Dedifferentiated amniotic fluid mesenchymal stem cell (primary cell): Measurements from ENCODE around the gene GABARAPL2.

ENCODE experiments used
- DNase-seq: peaks from one replicate; pipeline ENCODE4 v3.0.0-alpha.2; 2016; ENCODE audit errors: extremely low spot score

The GABARAPL2 gene

GRCh38 chr16:75555213-75555706 lies 10.9 kb upstream of the GABARAPL2 start:
- DNase-seq = peak; percentile 88

DNA sequence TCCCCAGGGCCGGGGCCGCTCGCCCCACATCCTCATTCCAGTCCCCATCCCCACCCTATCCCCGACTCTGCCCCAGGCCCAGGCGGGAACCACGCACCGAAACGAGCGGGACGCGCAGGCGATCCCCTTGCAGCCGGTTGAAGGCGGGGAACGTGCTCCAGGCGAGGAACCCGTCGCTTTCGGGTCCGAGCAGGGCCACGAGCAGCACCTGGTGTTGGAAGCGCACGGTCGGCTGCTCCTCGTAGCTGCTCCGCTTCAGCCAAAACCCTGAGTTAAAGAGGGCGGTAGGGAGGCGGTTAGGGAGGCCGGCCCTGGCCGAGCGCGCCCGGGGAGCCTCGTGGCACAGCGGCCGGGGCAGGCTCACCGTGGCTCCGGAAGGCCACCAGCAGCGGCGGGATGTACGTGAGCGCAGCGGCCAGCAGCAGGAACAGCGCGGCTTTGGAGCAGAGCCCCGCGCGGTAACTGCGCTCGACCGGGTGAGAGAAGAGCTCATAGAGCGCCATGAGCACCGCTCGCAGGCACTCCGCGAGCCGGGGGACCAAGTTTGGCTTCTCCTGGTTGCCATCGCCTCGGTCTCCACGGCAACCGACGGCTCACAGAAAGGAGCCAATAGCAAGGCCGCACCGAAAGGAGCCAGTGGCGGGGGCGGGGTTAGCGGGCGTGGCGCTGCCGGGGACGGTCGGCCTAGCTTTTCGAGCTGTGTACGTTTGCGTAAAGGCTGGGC lies 10.3 kb upstream of the GABARAPL2 start, which contains the start of gene TMEM231:
TMEM231 (minus strand) TSS at position 546 of the 724 bp plus-strand sequence; CDS start at position 503, 43 bp downstream.
- peak; percentile 92 for DNase-seq

DNA sequence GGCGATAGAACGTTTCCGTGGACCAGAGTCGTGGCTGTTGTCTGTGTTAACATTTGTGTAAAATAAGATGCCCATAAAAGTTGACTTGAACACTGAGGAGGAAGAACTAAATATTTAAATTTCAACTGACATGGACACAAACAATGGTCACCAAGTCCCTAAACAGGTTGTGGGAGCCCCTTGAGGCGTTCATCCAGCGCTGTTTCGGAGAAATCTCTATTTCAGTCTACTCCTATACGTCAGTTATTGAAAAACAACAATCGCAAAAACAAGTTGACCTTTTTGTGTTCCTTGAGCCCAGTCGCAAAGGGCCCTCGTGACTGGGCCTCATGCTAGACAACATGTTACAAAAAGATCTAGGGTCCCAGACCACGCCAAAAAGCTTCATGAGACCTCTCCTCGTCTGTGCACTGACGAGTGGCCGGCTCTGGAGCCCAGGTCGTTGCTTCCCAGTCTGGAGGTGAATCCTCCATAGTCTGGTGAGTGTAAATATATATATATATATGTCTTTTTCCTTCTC lies 9.7 kb upstream of the GABARAPL2 start:
- DNase-seq = no peak

- no peak for DNase-seq
Measured at GRCh38 chr16:75558846-75559401, 7.3 kb upstream of the GABARAPL2 start.

DNA sequence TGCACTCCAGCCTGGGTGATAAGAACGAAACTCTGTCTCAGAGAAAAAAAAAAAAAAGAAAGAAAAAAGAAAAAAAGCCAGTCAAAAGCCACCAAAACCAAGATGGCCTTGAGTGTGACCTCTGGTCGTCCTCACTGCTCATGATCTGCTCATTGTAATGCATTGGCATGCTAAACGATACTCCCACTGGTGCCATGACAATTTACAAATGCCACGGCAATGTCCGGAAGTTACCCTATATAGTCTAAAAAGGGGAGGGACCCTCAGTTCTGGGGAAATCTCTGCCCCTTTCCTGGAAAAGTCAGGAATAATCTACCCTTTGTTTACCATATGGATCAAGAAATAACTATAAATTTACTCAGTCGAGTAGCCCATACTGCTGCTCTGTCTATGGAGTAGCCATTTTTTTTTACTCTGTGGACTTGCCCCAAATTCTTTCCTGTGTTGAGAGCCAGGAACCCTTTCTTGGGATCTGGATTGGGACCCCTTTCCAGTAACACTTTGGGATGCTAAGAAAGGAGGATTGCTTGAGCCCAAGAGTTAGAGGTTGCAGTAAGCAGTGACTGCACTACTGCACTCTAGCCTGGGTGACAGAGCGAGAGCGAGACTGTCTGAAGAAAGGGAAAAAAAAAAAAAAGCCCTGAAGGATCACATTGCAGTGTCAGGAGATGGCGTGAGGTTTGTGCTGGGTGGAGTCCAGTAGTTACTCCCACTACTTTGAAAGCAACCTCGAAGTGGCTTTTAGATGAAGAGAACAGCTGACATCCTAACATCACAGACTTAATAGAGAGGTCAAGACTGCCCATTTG lies 6.4 kb upstream of the GABARAPL2 start:
- DNase-seq = peak; percentile 79

GRCh38 chr16:75565640-75566039 lies 539 bp upstream of the GABARAPL2 start:
- DNase-seq = no peak

GRCh38 chr16:75566758-75567255 lies 628 bp downstream of the GABARAPL2 start:
- DNase-seq = no peak

DNA sequence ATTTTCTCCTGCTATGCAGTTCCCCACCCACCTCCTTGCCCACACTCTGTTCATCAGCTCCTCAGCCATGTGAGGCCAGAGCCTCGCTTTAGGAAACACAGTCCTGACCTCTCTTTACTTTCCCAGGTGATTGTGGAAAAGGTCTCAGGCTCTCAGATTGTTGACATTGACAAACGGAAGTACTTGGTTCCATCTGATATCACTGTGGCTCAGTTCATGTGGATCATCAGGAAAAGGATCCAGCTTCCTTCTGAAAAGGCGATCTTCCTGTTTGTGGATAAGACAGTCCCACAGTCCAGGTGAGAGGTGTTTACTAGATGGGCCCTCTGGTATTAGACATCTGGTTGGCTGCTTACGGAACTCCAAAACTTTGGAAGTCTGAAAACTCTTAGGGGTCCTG lies 1.7 kb downstream of the GABARAPL2 start:
- no peak for DNase-seq

- DNase-seq = no peak
Measured at GRCh38 chr16:75570396-75571065, 4.4 kb downstream of the GABARAPL2 start.

GRCh38 chr16:75572864-75573542 lies 6.8 kb downstream of the GABARAPL2 start:
- DNase-seq = no peak

- no peak for DNase-seq
Measured at GRCh38 chr16:75573955-75574354, 7.8 kb downstream of the GABARAPL2 start.

DNA sequence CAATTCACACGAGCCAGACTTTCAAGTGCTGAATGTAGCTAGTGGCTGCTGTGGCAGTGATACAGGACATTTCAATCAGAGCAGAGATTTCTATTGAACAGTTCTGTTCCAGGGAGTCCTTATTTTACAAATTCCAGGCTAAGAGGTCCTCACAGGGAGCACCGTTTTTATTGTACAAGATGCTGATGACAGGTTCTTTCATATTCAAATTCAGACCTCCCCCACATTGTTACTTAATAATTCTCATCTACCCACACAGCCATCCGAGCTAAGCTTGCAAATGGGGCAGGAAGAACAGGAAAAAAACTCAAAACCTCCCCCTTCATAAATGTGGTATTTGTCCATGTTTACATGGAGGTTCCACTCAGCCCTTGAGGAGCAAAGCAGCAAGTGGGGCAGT lies 9.8 kb downstream of the GABARAPL2 start:
- no peak for DNase-seq

- no peak for DNase-seq
Measured at GRCh38 chr16:75576384-75576811, 10.2 kb downstream of the GABARAPL2 start.

DNA sequence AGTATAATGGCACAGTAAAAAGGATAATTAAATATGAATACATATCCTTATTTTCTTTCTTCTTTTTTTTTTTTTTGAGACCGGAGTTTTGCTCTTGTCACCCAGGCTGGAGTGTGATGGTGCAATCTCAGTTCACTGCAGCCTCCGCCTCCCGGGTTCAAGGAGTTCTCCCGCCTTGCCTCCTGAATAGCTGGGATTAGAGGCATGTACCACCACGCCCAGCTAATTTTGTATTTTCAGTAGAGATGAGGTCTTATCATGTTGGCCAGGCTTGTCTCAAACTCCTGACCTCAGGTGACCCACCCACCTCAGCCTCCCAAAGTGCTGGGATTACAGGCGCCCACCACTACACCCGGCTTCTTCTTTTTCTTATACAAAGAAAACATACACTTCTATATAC lies 12.0 kb downstream of the GABARAPL2 start:
- no peak for DNase-seq

GRCh38 chr16:75578725-75579124 lies 12.5 kb downstream of the GABARAPL2 start:
- no peak for DNase-seq

DNA sequence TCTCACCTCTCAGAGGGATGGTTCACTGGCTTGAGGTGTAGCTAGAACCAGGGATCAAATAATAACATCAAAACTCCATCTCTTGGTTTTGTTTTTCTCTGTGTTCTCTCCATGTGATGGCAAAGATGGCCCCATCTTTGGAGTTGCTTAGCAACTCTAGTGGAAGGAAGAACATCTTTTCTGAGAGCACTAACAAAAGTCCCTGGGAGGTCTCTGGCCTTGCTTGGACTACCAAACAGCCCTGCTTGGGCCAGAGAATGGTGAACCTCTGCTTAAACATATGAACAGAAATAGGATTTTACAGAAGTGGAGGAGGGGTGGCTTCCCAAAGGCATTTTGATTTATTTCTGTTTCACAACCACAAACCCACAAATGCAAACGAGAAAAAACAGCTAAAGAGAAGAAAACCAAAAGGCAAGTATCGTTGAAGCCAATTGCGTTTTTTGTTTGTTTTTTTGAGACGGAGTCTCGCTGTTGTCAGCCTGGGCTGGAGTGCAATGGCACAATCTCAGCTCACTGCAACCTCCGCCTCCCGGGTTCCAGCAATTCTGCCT lies 13.2 kb downstream of the GABARAPL2 start:
- no peak for DNase-seq

GRCh38 chr16:75584108-75584507 lies 17.9 kb downstream of the GABARAPL2 start:
- no peak for DNase-seq

DNA sequence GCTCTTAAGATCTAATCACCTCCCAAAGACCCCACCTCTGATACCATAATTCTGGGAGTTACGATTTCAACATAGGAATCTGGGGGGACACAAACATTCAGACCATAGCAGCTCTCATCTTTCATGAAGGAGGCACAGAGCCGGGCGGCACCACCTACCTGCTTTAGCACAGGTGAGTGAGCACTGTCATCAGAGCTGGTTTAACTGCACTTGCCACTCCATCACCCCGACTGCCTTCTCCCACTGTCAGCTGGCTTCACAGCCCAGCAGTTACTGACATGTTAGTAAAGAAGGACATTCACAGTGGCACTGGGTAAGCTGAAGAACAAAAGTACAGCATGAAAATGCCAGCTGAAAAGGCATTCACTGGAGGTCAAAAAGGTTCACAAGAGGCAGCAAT lies 22.5 kb downstream of the GABARAPL2 start:
- DNase-seq = no peak

GRCh38 chr16:75589306-75589705 lies 23.1 kb downstream of the GABARAPL2 start:
- no peak for DNase-seq
